ENCODE measurements around the gene SH3BP5L. TPM values are rescaled to one million over a fixed set of nuclear protein-coding genes. Genes with fewer than 3 reads are reported as not detected.

The SH3BP5L gene
- total and polyA plus RNA-seq, 2 experiments from 2014 or later: 2.8 to 26.1 TPM

GRCh38 chr1:248787430-248787829 is 38.3 kb downstream of the SH3BP5L start (continued):
- TF ChIP-seq JUNB (IDR thresholded peaks at IDR 0.05; ENCODE audit: unreplicated experiment): no peak
- TF ChIP-seq CREB1 (CRISPR knock-in tag; IDR thresholded peaks at IDR 0.05; ENCODE audit: low read depth): no peak
- no peak for TF ChIP-seq POLR2AphosphoS5 (IDR thresholded peaks at IDR 0.05; ENCODE audit: low read depth)
- TF ChIP-seq CTCF (conservative IDR thresholded peaks at IDR 0.05; ENCODE audit: low read depth in 2 of 2): no peak
- no peak for TF ChIP-seq ETS1 (IDR thresholded peaks at IDR 0.05)
- no peak for TF ChIP-seq EZH2phosphoT487 (IDR thresholded peaks at IDR 0.05; ENCODE audit: unreplicated experiment)
- TF ChIP-seq ZNF331 (CRISPR knock-in tag; IDR thresholded peaks at IDR 0.05; ENCODE audit: low read depth): no peak
- no peak for TF ChIP-seq NANOG (IDR thresholded peaks at IDR 0.05; ENCODE audit: borderline replicate concordance)
- TF ChIP-seq EZH2 (IDR thresholded peaks at IDR 0.05; ENCODE audit: low read depth, unreplicated experiment): no peak

- H3K36me3 ChIP-seq (ENCODE audit: insufficient read depth): no peaks in the 10 kb centered on the region
- H3K36me3 Mint-ChIP-seq (ENCODE audit: low read depth): peaks cover 28% of the 10 kb centered on the region
- no peak overlapping the region for H2AFZ ChIP-seq
- no peak for TF ChIP-seq JUNB (IDR thresholded peaks at IDR 0.05; ENCODE audit: unreplicated experiment)
- no peak for TF ChIP-seq POLR2AphosphoS5 (IDR thresholded peaks at IDR 0.05; ENCODE audit: low read depth)
- TF ChIP-seq ETS1 (IDR thresholded peaks at IDR 0.05): no peak
- no peak for TF ChIP-seq REST (IDR thresholded peaks at IDR 0.05; ENCODE audit: unreplicated experiment)
- H3K4me1 Mint-ChIP-seq: no peaks in the 10 kb centered on the region
- H3K9me3 Mint-ChIP-seq: peaks cover 94% of the 10 kb centered on the region
- H3K4me3 ChIP-seq: no peak overlapping the region
- H3K4me2 ChIP-seq: no peak overlapping the region
- H3F3A ChIP-seq (replicated peaks; ENCODE audit: low read depth): no peaks in the 10 kb centered on the region
- DNase-seq (ENCODE audit: low spot score) (no peak), ATAC-seq (no peak)
- H4K20me1 ChIP-seq (replicated peaks; ENCODE audit: insufficient read depth): no peaks in the 10 kb centered on the region
- no peaks in the 10 kb centered on the region for H3K4me1 ChIP-seq (ENCODE audit: insufficient read depth)
- no peak overlapping the region for H3K4me3 Mint-ChIP-seq
- H3K27ac ChIP-seq (ENCODE audit: low read depth): no peak overlapping the region
- H3K9me2 ChIP-seq (ENCODE audit: insufficient read depth): no peaks in the 10 kb centered on the region
- H3K27me3 Mint-ChIP-seq (ENCODE audit: insufficient read depth, low read depth, poor library complexity): peaks cover 5% of the 10 kb centered on the region
- H3K79me2 ChIP-seq (replicated peaks; ENCODE audit: insufficient read depth): no peaks in the 10 kb centered on the region
- H3K27ac Mint-ChIP-seq: no peak overlapping the region
- H3K27me3 ChIP-seq (ENCODE audit: insufficient read depth): no peaks in the 10 kb centered on the region
Observed at GRCh38 chr1:248786156-248786555, 39.6 kb downstream of the SH3BP5L start.

Measured in GM23338 (cell line).